Stomach smooth muscle (tissue), 2 donors: ENCODE measurements around the gene ARHGAP26.

Experiments used
- H3K27ac ChIP-seq: one replicate; pipeline ENCODE4 v1.7.0; 2013; ENCODE audit warnings: mild to moderate bottlenecking, low read length, inconsistent platforms
- H3K27me3 ChIP-seq, 2 donors: one replicate each; pipeline ENCODE4 v1.7.0; 2013; ENCODE audit warnings: low read length in 2 of 2; ENCODE audit not compliant: insufficient read depth in 2 of 2, control insufficient read depth in 1 of 2
- H3K36me3 ChIP-seq, 2 donors: one replicate each; pipeline ENCODE4 v1.7.0; 2013; ENCODE audit warnings: low read length in 2 of 2; ENCODE audit not compliant: control insufficient read depth in 2 of 2, insufficient read depth in 2 of 2
- H3K4me1 ChIP-seq: one replicate; pipeline ENCODE4 v1.7.0; 2013; ENCODE audit warnings: low read length; ENCODE audit not compliant: control insufficient read depth, insufficient read depth
- H3K4me3 ChIP-seq, 2 donors: one replicate each; pipeline ENCODE4 v1.7.0; 2013; ENCODE audit warnings: low read length in 2 of 2
- H3K9ac ChIP-seq, 2 donors: one replicate each; pipeline ENCODE4 v1.7.0; 2013; ENCODE audit warnings: low read length in 2 of 2, mild to moderate bottlenecking in 1 of 2
- H3K9me3 ChIP-seq, 2 donors: one replicate each; pipeline ENCODE4 v1.7.0; 2013; ENCODE audit warnings: low read length in 2 of 2; ENCODE audit not compliant: control insufficient read depth in 2 of 2
- donor health status: healthy.
- donor health status: Pancreatic carcinoma.

Gene ARHGAP26

DNA sequence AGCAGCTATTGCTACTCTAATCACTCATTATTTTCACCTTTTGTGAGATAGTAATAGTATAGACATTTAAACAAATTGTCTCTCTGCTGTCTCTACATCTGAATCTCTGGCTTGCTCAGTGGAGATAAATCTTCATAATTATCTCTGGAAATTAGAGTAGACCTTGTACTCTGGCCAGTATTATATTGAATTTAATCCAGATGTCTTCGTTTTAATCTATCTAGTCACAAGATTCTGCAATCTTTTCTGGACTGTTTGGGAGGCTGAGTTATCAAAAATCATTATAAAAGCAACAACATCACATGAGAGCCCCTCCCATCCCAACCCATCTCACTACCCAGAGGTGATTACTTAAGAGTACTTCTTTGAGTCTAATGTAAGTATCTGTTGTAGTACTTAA is 19.0 kb downstream of the ARHGAP26 start:
- peaks cover under 1% of the 10 kb centered on the region for H3K4me1 ChIP-seq
- H3K36me3 ChIP-seq: no peaks in the 10 kb centered on the region
- H3K27ac ChIP-seq: no peak overlapping the region
- H3K9ac ChIP-seq: no peak overlapping the region
- H3K27me3 ChIP-seq: no peaks in the 10 kb centered on the region
- H3K9me3 ChIP-seq: no peaks in the 10 kb centered on the region
- H3K4me3 ChIP-seq: no peak overlapping the region

DNA sequence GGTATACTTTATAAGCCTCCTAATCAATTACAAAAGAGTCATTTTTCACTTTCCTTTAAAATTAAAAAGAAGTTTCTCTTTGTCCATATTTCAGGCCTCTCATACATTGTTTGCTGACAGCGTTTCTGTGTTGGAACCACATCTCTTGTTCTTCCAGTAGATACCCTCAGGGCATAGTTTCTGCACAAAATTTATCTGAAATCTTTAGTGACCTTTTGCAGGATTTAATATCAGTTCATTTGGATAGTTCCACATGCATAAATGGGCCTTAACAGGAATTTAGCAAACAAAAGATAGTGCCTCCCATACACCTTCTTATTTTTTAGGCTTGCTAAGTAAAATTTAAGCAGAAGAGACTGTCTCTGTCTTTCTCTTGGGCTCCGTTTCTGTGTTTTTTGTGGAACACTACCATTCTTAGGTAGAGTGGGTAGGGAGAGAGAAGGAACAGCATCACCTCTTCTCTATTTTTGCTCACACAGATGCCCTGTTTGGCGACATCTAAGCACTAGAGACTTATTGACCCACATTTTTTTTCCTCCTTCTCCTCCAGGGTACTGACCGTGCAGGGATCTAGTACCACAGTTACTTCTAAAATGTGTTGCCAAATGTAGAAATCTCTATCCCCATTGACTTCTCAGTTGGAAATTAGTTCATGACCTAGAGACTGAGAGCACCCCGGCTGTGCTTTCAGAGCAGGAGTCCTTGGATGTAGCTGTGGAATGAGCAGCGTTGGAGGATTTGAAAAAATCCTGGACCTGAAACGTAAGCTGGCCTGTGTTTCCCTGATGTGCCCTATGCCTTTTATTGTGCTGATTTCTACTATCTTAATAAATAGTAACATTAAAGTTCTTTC is 22.1 kb downstream of the ARHGAP26 start:
- H3K9me3 ChIP-seq: no peaks in the 10 kb centered on the region
- no peak overlapping the region for H3K27ac ChIP-seq
- H3K27me3 ChIP-seq: no peaks in the 10 kb centered on the region
- no peaks in the 10 kb centered on the region for H3K36me3 ChIP-seq
- H3K4me1 ChIP-seq: no peaks in the 10 kb centered on the region
- no peak overlapping the region for H3K4me3 ChIP-seq
- H3K9ac ChIP-seq: no peak overlapping the region

DNA sequence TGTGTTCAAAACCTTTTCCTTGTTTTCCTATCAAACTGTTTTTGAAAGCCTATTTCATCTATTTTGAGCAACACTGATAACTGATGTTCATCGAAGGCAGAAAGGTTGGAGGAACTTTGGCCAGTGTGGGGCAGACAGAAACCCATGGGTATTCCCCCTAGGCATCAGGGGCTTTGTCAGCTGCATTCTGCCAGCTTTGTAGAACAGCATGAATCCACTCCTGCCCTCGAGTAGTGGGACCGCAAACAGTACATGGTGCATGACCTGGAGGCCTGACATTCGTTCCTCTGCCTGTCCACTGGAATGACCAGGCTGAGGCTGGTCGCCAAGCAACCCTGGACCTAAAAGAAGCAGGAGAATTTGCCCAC is 22.7 kb downstream of the ARHGAP26 start:
- Histone ChIP-seq H3K36me3 (no peaks in the 10 kb centered on the region), H3K27ac (no peak overlapping the region), H3K9me3 (no peaks in the 10 kb centered on the region), H3K9ac (no peak overlapping the region), H3K27me3 (no peaks in the 10 kb centered on the region), H3K4me1 (no peaks in the 10 kb centered on the region), H3K4me3 (no peak overlapping the region)

DNA sequence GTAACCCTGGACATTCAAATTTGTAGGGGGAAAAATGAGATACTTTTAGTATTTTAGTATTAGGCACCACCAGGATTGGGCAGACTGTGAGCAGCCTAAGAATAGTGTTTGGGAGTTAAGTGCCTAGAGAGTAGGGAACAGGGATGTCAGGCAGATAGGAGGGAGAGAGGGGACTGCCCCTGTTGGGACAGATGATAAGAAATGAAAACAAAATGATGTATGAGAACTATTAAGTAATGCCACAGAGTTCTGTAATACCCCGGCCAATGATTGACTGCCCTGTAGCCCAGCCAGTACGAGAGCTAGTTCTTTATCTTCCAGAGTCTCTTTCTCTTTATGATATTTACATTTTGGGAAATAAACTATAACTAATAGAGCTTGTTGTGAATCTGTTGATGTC is 24.4 kb downstream of the ARHGAP26 start:
- Histone ChIP-seq H3K9me3 (no peaks in the 10 kb centered on the region), H3K4me3 (no peak overlapping the region), H3K27me3 (no peaks in the 10 kb centered on the region), H3K9ac (no peak overlapping the region), H3K4me1 (peaks cover 3% of the 10 kb centered on the region), H3K36me3 (no peaks in the 10 kb centered on the region), H3K27ac (no peak overlapping the region)

DNA sequence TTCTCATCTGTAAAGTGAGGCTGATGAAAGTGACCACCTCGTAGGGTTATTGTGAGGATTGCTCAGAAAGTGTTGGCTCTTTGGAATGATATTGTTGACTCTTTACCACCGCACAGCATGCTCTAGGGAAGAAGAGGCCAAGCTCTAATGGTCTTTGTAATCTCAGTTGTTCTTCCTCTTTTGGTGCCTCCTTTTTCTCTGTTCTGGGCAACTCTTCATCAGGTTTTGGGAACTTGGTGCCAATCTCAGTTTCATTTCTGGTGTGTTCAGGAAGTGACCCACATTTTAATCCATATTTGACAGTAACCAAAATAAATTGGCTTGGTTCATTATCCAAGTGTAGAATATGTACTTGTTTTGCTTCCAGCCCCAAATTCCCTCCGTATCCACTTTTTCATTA is 25.1 kb downstream of the ARHGAP26 start:
- Histone ChIP-seq H3K27ac (no peak overlapping the region), H3K27me3 (no peaks in the 10 kb centered on the region), H3K9me3 (no peaks in the 10 kb centered on the region), H3K4me1 (peaks cover 4% of the 10 kb centered on the region), H3K36me3 (no peaks in the 10 kb centered on the region), H3K9ac (no peak overlapping the region), H3K4me3 (no peak overlapping the region)

DNA sequence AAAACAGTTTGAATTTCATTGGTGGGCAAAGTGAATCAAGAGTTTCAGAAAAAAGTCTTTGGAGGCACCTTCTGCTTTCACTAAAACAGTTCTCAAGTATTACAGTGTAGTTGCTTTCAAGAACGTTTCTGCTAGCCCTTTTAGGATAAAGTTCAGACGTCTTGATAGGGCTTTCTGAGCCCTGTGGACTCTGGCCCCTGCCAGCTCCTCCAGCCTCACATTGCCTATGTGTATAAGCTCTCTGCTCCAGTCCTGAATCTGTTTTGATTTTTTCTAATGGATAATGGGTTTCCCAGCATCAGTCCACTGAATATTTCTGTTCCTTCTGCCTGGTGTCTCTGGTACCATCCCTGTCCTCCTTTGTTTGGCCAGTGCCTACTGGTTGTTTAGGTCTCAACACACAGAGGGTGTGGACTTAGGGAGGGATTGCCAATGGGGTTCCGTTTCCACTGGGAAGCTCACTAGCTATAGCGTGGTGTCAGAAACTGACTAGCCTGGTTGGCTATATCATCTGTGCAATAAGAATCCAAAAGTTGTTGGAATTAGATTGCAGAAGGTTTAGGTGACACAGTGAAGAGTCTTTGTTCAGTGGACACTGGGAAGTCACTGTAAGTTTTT is 26.4 kb downstream of the ARHGAP26 start:
- Histone ChIP-seq H3K4me3 (no peak overlapping the region), H3K4me1 (peaks cover 4% of the 10 kb centered on the region), H3K36me3 (no peaks in the 10 kb centered on the region), H3K9me3 (no peaks in the 10 kb centered on the region), H3K9ac (no peak overlapping the region), H3K27ac (no peak overlapping the region), H3K27me3 (no peaks in the 10 kb centered on the region)

DNA sequence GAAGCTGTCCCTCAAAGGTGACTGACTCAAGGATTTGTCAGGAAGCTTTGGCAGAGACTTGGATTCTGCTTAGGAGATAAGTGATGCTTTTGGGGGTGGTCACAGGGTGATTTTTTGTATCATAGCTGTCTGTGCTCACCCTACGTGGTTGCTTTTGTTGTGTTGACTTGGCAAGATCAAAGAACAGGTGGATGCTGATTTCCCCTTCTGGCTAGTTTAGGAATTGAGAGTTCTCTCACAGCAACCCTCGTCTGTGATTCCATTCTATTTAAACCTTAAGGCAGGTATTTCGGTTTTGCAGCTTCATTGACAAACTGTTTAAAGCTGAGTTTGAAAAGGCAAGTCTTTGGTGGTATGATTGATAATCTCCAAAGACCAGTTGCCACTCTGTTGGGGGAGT is 27.2 kb downstream of the ARHGAP26 start:
- H3K9ac ChIP-seq: no peak overlapping the region
- no peak overlapping the region for H3K4me3 ChIP-seq
- no peak overlapping the region for H3K27ac ChIP-seq
- no peaks in the 10 kb centered on the region for H3K27me3 ChIP-seq
- H3K4me1 ChIP-seq: peaks cover 4% of the 10 kb centered on the region
- no peaks in the 10 kb centered on the region for H3K36me3 ChIP-seq
- no peaks in the 10 kb centered on the region for H3K9me3 ChIP-seq

DNA sequence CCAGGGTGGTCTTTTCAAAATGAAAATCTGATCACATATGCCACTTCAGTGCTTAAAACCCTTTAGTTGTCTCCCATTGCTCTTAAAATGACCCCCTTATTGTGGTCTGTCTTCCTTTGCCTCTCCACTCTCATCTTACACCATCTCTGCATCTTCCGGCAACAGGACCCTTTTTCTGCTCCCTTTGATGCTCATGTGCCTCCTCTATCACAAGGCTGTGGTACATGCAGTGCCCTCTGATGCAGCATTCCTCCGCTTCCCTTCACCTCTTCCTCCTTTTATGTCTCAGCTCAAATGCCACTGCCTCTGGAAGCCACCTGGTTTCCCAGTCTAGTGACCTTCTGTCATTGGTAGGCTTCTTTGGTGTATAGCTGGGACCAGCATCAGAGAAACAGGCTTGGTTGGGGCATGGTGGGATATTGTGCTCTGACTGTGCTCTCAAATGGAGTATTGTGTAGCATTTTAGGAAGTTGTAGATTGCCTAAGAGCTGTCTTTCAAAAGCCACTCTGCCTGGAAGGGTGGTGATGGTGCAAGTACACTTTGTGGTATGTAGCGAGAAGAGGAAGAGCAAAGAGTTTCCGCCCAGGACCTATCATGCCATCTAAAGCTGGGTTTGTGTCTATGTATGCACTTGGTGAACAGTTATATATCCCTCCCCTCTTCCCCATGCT is 28.1 kb downstream of the ARHGAP26 start:
- no peak overlapping the region for H3K27ac ChIP-seq
- H3K4me3 ChIP-seq: no peak overlapping the region
- peaks cover 4% of the 10 kb centered on the region for H3K4me1 ChIP-seq
- H3K9ac ChIP-seq: no peak overlapping the region
- H3K9me3 ChIP-seq: no peaks in the 10 kb centered on the region
- H3K36me3 ChIP-seq: no peaks in the 10 kb centered on the region
- H3K27me3 ChIP-seq: no peaks in the 10 kb centered on the region

DNA sequence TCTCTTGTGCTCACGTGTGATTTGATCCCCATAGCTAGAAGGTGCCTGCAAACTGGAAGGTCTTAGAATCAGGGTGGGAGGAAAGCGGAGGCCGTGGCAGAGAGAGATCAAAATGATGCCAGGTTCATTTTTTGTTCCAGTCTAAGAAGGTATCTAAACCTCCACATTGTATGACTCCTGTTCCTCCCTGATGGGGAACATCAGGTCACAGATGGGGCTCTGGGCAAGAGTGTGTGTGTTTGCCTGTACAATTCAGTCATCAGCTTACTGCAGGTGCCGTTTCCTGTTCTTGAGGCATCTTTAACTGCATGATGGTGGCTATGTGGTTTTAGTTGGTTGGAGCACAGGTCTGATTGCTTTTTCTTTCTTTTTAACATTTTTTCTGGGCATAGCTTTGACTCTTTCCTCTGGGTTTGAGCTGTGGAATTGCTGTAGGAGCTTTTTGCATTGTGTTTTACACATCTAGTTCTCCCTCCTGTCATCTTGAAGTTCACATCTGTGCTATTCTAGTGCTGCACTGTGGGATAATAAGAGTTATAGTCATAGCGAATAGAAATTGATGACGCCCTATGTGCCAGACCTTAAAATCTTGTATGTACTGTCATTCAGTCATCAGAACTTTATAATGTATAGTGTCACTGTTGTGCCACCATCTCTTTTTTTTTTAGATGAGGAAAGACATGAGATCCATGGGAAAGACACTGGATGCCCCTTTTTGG is 30.8 kb downstream of the ARHGAP26 start:
- Histone ChIP-seq H3K9ac (no peak overlapping the region), H3K36me3 (no peaks in the 10 kb centered on the region), H3K27me3 (no peaks in the 10 kb centered on the region), H3K27ac (no peak overlapping the region), H3K4me3 (no peak overlapping the region), H3K4me1 (peaks cover 8% of the 10 kb centered on the region), H3K9me3 (no peaks in the 10 kb centered on the region)

DNA sequence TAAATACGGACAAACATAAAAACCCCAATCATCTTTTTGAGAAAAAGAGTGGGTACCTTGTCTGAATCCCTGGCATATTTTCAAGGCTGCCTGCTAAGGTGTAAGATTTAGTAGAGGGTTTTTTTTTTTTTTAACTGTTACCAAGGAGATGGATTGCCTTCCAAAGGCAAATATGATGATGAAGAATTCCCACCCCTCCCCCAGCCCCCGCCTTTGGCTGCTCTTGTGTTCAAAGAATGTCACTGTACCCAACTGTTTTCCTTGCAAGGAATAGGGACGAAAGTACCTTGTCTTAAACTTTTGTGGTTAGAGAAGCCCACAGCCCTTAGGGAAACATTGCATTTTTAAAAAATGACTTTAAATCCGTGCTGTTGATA is 31.3 kb downstream of the ARHGAP26 start:
- Histone ChIP-seq H3K4me3 (no peak overlapping the region), H3K4me1 (peaks cover 9% of the 10 kb centered on the region), H3K27me3 (no peaks in the 10 kb centered on the region), H3K9me3 (no peaks in the 10 kb centered on the region), H3K36me3 (no peaks in the 10 kb centered on the region), H3K27ac (no peak overlapping the region), H3K9ac (no peak overlapping the region)
